Kidney (tissue), 14 donors: ENCODE data around the gene RFC3. TPM values are rescaled to one million over a fixed set of nuclear protein-coding genes. Genes with fewer than 3 reads are reported as not detected.

Experiments
- DNase-seq, 5 donors: peaks; one replicate each; pipeline ENCODE4 v3.0.0-alpha.2; 2013 to 2020
- FAIRE-seq: peaks from 2 replicates; lab custom pipeline; 2012; peaks lifted over from hg19 to GRCh38; lab: Jason Lieb, UNC
- H3K27ac ChIP-seq, 2 donors: one replicate each; pipeline ENCODE4 v1.7.0; 2013; ENCODE audit warnings: low read depth in 2 of 2, low read length in 2 of 2, inconsistent platforms in 1 of 2
- H3K27me3 ChIP-seq: one replicate; pipeline ENCODE4 v1.7.1; 2013; ENCODE audit warnings: low read length, inconsistent platforms; ENCODE audit not compliant: control insufficient read depth, insufficient read depth
- H3K36me3 ChIP-seq, 3 donors: one replicate each; pipeline versions ENCODE4 v1.7.0 to v1.7.1; 2013; ENCODE audit warnings: low read length in 3 of 3, control low read depth in 1 of 3, inconsistent platforms in 1 of 3; ENCODE audit not compliant: insufficient read depth in 3 of 3, control insufficient read depth in 2 of 3
- H3K4me1 ChIP-seq, 3 donors: one replicate each; pipeline versions ENCODE4 v1.7.0 to v1.7.1; 2013; ENCODE audit warnings: low read length in 3 of 3, inconsistent platforms in 1 of 3, low read depth in 1 of 3; ENCODE audit not compliant: control insufficient read depth in 2 of 3, insufficient read depth in 2 of 3
- H3K4me3 ChIP-seq, 3 donors: one replicate each; pipeline versions ENCODE4 v1.7.0 to v1.8.1; 2013; ENCODE audit warnings: low read length in 3 of 3, control low read depth in 1 of 3, inconsistent platforms in 1 of 3
- H3K9ac ChIP-seq, 3 donors: one replicate each; pipeline versions ENCODE4 v1.7.0 to v1.7.1; 2013; ENCODE audit warnings: low read length in 3 of 3, control low read depth in 1 of 3, inconsistent platforms in 1 of 3
- H3K9me3 ChIP-seq, 3 donors: one replicate each; pipeline versions ENCODE4 v1.7.0 to v1.7.1; 2013; ENCODE audit warnings: low read length in 3 of 3, control low read depth in 1 of 3, inconsistent platforms in 1 of 3; ENCODE audit not compliant: control insufficient read depth in 2 of 3, insufficient read depth in 1 of 3
- intact Hi-C: fragments of 100-400 bp; cut with DNase I; formaldehyde crosslinking; loops from one replicate; pipeline ENCODE4 v1.11.1; 2022
- polyA plus RNA-seq: library from polyadenylated mRNA; stranded (reverse); fragments of 350-450 nt; fragmentation: Illumina TruSeq; extraction: RNeasy Lipid Tissue Mini Kit (QIAGEN cat#74804); gene quantifications from one replicate; pipeline ENCODE4 v1.2.3, GENCODE V29; 2014; ENCODE audit warnings: low read depth, low replicate concordance; ENCODE audit not compliant: insufficient read depth
- total RNA-seq: library from RNA; stranded (reverse); fragmentation: NEBNext Ultra II Directional; extraction: Animal tissue kit (Norgen Biotek cat#: 25700); gene quantifications from one replicate; pipeline ENCODE4 v1.2.1, GENCODE V29; 2021
- TF ChIP-seq, protein P1 (sequence below): IDR thresholded peaks from 3 replicates; pipeline ENCODE4 v1.5.1; 2012; ENCODE audit warnings: mild to moderate bottlenecking, moderate library complexity, borderline replicate concordance; ENCODE audit not compliant: insufficient read depth; ENCODE audit errors: extremely low read depth
- donor health status: control.
- donor health status: control.
- donor health status: control.
- donor health status: control.
- donor health status: control.
- donor health status: DM: yes; HTN: yes; CAD: no.
- donor health status: Normal renal cell carcinoma (clear cell type).

RFC3 gene
- total and polyA plus RNA-seq, 2 donors from 2014 or later, result 2.7 to 8.2 TPM

GRCh38 chr13:33862016-33862415 lies 44.1 kb downstream of the RFC3 start:
- no peak overlapping the region for H3K27ac ChIP-seq

GRCh38 chr13:33863188-33863789 lies 45.3 kb downstream of the RFC3 start:
- FAIRE-seq (no peak), DNase-seq (no peak)
- intact Hi-C loops, result no loop called here
- no peaks in the 10 kb centered on the region for H3K27me3 ChIP-seq
- no peaks in the 10 kb centered on the region for H3K4me1 ChIP-seq
- TF ChIP-seq, protein P1, sequence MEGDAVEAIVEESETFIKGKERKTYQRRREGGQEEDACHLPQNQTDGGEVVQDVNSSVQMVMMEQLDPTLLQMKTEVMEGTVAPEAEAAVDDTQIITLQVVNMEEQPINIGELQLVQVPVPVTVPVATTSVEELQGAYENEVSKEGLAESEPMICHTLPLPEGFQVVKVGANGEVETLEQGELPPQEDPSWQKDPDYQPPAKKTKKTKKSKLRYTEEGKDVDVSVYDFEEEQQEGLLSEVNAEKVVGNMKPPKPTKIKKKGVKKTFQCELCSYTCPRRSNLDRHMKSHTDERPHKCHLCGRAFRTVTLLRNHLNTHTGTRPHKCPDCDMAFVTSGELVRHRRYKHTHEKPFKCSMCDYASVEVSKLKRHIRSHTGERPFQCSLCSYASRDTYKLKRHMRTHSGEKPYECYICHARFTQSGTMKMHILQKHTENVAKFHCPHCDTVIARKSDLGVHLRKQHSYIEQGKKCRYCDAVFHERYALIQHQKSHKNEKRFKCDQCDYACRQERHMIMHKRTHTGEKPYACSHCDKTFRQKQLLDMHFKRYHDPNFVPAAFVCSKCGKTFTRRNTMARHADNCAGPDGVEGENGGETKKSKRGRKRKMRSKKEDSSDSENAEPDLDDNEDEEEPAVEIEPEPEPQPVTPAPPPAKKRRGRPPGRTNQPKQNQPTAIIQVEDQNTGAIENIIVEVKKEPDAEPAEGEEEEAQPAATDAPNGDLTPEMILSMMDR, result no peak
- no peak overlapping the region for H3K4me3 ChIP-seq
- H3K27ac ChIP-seq, result no peak overlapping the region
- no peak overlapping the region for H3K9ac ChIP-seq
- H3K36me3 ChIP-seq, result no peaks in the 10 kb centered on the region
- no peaks in the 10 kb centered on the region for H3K9me3 ChIP-seq

More at GRCh38 chr13:33862016-33862415, 44.1 kb downstream of the RFC3 start:
- Histone ChIP-seq H3K27me3 (no peaks in the 10 kb centered on the region), H3K9ac (no peak overlapping the region), H3K4me1 (no peaks in the 10 kb centered on the region), H3K4me3 (no peak overlapping the region), H3K36me3 (no peaks in the 10 kb centered on the region), H3K9me3 (no peaks in the 10 kb centered on the region)
- TF ChIP-seq, protein P1, result no peak
- FAIRE-seq, result no peak
- peak in 2 of 5 donors; percentile 8 to 10 for DNase-seq
- intact Hi-C loops, result no loop called here

DNA sequence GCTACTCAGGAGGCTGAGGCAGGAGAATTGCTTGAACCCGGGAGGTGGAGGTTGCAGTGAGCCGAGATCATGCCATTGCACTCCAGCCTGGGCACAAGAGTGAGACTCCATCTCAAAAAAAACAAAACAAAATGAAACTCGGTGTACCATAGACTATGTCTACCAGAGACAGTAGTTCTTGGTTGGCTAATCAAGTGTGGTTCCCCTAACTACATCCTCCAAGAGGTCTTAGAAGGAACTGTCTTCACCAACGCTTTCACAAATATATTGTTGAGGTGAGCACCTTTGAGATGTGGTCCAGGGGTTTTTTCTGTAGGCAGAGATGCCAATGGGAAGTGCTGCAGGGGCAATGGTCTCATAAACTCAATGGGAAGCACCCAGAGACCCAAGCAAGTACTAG lies 48.0 kb downstream of the RFC3 start:
- Histone ChIP-seq H3K9ac (no peak overlapping the region), H3K4me3 (no peak overlapping the region), H3K9me3 (no peaks in the 10 kb centered on the region), H3K4me1 (no peaks in the 10 kb centered on the region), H3K27ac (no peak overlapping the region), H3K27me3 (no peaks in the 10 kb centered on the region), H3K36me3 (no peaks in the 10 kb centered on the region)
- intact Hi-C loops, result no loop called here
- FAIRE-seq (no peak), DNase-seq (no peak)
- TF ChIP-seq, protein P1, result no peak

DNA sequence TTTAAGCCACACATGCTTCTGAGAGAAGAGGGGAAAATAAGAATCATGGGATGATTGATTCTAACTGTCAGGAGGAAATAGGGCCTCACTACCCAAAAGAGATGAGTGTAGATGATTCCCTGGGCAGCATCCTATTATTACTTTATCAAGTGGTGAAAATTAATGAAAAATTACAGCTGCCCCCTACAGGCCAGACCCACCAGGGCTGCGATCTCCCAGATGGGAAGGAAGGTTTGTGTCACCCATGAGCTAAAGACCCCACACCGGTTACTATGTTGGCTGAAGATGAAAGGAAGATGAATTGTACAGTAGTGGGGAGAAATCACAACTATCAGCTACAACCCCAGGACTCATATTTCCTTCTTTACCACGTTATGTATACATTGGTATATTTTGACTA lies 49.5 kb downstream of the RFC3 start:
- TF ChIP-seq, protein P1, result no peak
- intact Hi-C loops, result no loop called here
- Histone ChIP-seq H3K4me3 (no peak overlapping the region), H3K9ac (no peak overlapping the region), H3K4me1 (no peaks in the 10 kb centered on the region), H3K27ac (no peak overlapping the region), H3K27me3 (no peaks in the 10 kb centered on the region), H3K36me3 (no peaks in the 10 kb centered on the region), H3K9me3 (no peaks in the 10 kb centered on the region)
- FAIRE-seq (no peak), DNase-seq (no peak)
